ENCODE data around the gene SULT4A1.

Gene SULT4A1

DNA sequence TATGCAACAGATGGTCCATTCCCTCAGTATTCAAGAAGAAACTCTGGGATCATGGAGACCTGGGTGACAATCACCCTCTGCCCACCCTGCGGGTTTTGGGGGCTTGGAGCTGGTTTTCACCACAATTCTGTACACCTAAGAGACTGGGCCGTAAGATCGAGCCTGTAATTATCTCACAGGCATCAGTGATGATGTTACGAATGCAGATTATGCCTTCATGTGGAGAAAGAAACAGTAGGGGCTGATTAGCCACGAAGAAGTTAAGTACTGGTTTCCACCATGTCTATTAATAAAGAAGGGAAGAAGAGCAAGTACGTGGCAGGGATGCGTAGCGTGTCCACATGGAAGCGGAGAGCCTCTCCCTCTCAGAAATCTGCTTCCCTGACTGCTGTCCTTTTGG, 44.9 kb downstream of the SULT4A1 start:
- TF ChIP-seq GATA1 (IDR thresholded peaks at IDR 0.05; ENCODE audit: low read depth, low read length) (no peak), POLR2A (IDR thresholded peaks at IDR 0.05; ENCODE audit: low read length) (no peak)
- DNase-seq: no peak

DNA sequence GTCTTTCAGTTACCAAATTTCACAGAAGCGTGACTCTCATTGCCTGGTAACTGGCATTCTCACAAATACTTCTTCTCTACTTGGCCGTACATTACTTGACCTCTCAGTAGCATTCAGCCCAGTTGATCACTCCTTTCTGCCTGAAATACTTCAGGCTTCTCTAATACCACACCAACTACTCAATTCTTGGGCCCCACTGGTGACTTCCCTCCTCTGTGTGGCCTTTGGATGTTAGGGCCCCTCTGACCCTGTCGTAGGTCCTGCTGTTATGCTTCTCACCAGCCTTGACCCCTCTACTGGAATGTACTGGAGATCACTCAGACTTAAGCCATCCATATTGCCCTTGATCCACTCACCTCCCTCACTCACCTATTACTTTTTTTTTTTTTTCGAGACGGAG, 48.0 kb downstream of the SULT4A1 start:
- DNase-seq: no peak
- TF ChIP-seq POLR2A (IDR thresholded peaks at IDR 0.05; ENCODE audit: low read length) (no peak), GATA1 (IDR thresholded peaks at IDR 0.05; ENCODE audit: low read depth, low read length) (no peak)

DNA sequence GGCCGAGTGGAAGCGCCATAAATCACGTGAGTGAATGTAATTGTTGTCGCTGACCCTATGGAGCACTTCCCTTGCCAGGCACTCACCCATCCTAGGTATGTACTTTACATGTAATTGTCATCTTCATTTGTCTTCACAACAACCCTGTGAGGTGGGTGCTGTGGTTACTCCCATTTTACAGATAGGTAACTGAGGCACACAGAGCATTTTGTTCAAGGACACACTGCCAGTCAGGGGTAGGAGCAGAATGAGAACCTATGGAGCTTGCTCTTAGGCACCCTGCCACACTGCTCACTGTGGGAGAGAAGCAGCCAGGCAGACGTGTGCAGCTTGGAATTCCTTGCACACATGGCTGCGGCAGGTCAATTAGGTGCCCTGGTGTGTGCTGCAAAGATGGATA, 49.4 kb downstream of the SULT4A1 start:
- DNase-seq: no peak
- TF ChIP-seq GATA1 (IDR thresholded peaks at IDR 0.05; ENCODE audit: low read depth, low read length): no peak

DNA sequence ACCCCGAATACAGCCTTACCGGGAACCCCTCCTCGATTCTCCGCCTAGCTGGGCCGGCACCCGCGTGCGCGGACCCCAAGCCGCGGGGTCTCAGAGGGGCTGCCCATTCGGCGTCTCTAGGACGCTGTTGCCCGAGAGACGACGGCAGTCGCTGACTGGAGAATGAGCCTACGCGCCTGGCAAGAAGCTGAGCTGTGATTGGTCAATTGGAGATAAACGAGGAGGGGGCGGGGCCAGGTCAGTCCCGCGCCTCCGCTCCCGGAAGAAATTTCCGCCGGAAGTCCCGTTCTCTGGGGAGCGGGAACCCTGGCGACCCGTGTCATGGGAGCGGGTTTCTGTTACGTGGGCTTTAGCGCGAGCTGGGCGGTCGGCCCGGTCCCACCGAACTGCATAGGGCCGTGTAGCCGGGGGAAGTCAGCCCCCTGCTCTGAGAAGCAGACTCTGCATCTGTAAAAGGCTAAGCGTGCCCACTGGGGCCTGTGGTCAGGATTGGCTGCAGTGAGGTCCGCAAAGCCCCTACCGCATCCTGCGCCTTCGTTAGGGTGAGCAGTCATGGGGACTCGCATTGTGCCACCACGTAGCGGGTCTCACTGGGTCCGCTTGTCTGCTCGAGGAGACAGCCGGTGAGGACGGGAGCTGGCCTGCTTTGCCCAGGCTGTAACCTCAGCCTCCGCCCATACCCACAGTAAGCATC, 50.0 kb downstream of the SULT4A1 start, which contains the start of gene EFCAB6:
EFCAB6 (minus strand) TSS at position 157 of the 694 bp plus-strand sequence. CDS start 29,987 bp downstream, outside the sequence.
- DNase-seq: peak; percentile 93 to 96

DNA sequence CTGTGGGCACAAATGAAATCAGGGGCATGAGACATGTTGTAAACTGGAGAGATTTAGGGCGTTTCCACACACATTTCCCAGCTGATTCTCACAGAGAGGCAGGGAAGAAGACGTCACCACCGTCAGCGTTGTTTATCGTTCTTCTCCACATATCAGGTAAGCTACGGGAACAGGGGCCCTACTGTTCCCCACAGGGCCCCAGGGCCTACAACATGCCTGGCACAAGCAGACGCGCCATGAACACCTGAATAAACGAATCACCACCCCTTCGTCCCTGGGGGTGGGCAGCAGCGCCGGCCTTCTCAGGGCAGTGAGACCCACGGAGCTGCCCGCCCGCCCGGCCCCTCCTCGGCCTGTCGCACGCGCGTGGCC, 50.5 kb downstream of the SULT4A1 start:
- peak; percentile 58 to 67 for DNase-seq
- no peak for TF ChIP-seq POLR2A (IDR thresholded peaks at IDR 0.05; ENCODE audit: low read length)
- no peak for TF ChIP-seq GATA1 (IDR thresholded peaks at IDR 0.05; ENCODE audit: low read depth, low read length)

More for the DNA sequence above, 50.0 kb downstream of the SULT4A1 start, which contains the start of gene EFCAB6:
- TF ChIP-seq GATA1 (IDR thresholded peaks at IDR 0.05; ENCODE audit: low read depth, low read length) (no peak), POLR2A (IDR thresholded peaks at IDR 0.05; ENCODE audit: low read length) (peak; percentile 85)

DNA sequence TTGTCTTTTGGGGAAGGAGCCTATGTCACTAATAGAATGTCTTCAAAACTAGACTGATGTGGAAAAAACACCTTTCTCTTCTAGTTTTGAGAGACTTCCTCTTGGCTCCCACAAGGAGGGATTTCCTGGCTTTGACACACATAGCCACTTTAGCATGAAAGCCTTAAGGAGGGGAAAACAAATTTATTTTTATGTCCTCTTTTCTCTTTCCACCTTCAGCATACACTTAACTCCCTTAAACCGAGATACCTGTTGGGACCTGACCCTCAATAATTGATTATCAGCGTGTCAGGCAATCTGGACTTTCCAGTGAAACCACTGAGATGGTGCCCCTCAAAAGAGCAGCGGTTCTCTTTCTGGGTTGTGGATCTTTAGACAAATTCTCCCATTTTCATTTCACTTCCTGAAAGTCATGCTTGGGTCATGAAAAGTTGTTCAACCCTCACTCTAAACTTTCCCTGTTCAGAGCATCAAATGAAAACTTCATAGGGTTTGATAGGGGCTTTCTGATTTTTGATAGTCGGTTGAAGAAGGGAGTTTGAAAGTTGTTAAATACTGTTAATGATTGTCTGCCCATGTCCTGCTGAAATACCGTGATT, 59.3 kb downstream of the SULT4A1 start:
- DNase-seq: no peak
- TF ChIP-seq GATA1 (IDR thresholded peaks at IDR 0.05; ENCODE audit: low read depth, low read length) (no peak), POLR2A (IDR thresholded peaks at IDR 0.05; ENCODE audit: low read length) (no peak)

DNA sequence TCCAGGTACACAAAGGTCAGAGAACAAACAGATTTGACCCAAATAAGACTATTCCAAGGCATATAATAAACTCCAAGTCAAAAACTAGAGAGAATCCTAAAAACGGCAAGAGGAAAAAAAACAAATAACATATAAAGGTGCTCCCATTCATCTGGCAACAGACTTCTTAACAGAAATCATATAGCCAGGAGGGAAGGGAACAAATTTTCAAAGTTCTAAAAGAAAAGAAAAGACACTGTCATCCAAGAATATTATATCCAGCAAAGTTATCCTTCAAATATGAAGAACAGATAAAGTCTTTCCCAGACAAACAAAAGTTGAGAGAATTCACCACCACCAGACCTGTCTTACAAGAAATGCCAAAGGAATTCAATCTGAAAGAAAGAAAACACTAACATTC, 61.3 kb downstream of the SULT4A1 start:
- TF ChIP-seq GATA1 (IDR thresholded peaks at IDR 0.05; ENCODE audit: low read depth, low read length) (no peak), POLR2A (IDR thresholded peaks at IDR 0.05; ENCODE audit: low read length) (no peak)
- DNase-seq: no peak

DNA sequence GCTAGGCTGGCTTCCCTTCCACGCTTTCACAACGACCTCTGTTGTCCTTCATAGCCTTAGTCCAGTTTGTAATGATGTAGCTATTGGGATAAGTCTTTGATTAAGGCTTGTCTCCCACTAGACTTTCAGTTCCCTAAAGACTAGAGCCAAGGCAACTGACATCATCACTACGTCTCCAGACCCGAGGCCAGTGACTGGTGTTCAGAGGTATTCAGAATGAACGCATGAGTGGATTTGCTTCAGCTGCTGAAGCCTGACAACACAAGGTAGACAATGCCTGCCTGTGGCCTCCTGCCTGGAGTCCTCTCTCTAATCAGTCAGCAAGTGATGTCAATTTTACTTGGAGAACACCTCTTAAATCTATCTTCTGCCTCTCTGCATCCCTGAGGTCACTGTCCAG, 63.8 kb downstream of the SULT4A1 start:
- TF ChIP-seq GATA1 (IDR thresholded peaks at IDR 0.05; ENCODE audit: low read depth, low read length) (no peak), POLR2A (IDR thresholded peaks at IDR 0.05; ENCODE audit: low read length) (no peak)
- DNase-seq: no peak

DNA sequence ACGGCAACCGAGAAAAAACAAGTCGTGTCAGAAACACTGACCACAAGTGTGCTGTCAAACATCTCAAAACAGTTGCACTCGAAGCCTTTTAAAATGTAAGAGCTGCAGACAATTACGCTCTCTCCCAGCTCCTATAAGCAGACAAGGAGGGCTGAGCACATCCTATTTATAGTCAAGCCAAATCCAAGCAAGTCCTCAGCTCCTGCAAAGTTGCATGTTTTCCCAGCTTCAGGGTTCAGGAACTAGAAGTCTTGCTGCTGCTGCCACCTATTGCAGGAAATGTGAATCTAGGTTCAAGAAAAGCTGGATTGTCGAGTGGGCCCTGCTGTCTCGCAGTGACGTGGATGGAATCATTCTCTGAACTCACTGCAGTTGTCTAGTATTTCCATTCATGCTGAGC, 65.7 kb downstream of the SULT4A1 start:
- TF ChIP-seq POLR2A (IDR thresholded peaks at IDR 0.05; ENCODE audit: low read length) (no peak), GATA1 (IDR thresholded peaks at IDR 0.05; ENCODE audit: low read depth, low read length) (no peak)
- DNase-seq: no peak

DNA sequence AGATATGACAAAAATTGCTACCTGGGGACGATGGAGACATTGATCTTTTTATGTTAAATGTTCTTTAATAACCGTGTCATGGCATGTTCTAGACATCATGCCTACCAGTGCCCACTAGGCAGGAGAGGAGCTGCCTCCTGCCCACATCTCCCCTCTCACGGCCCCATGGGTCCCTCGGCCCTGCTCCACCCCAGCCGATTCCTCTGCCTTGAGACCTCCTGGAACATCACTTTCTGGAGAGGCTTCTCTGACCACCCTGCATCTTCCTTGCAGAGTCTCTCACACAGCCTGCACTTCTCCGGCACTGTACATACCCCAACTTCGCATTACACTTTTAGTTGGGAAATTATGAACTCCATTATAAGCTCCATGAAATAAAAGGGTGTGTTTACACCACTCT, 67.0 kb downstream of the SULT4A1 start:
- TF ChIP-seq GATA1 (IDR thresholded peaks at IDR 0.05; ENCODE audit: low read depth, low read length) (no peak), POLR2A (IDR thresholded peaks at IDR 0.05; ENCODE audit: low read length) (no peak)
- no peak for DNase-seq

DNA sequence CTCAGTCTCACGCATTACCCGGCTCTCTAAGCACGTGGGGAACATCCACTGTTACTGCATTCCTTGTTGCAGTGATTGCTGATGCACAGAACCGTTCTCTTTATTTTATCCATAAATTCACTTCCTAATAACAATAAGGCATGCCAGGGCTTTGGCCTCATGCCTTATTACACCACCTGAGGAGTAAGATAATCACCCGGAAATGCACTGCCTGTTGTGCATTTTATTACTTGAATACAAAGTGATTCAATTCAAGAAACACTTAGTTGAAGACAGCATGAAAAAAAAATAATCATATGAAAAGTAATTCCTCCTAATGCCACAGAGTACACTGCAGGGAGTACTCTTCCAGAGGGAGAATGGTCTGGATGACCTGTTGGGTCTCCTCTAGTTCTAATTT, 69.4 kb downstream of the SULT4A1 start:
- no peak for DNase-seq
- TF ChIP-seq GATA1 (IDR thresholded peaks at IDR 0.05; ENCODE audit: low read depth, low read length): no peak
- TF ChIP-seq POLR2A (IDR thresholded peaks at IDR 0.05; ENCODE audit: low read length): no peak

DNA sequence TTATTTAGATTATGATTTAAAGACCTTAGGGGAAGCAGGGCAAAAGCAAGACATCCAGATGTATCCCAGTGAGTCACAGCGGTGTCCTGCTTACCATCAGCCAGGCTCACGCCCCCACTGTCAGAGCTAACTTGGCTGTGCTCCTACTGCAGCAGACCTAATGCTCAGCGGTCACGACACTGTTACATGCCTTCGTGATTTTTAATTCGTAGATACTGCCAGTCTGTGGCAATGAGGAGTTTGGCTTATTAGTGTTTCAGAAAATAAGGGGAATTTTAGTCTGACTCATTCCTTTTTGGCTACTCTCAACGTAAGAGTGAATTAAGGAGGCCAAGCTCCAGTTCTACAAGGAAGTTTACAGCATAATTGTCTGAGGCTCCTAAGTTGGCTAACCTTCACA, 72.9 kb downstream of the SULT4A1 start:
- no peak for TF ChIP-seq GATA1 (IDR thresholded peaks at IDR 0.05; ENCODE audit: low read depth, low read length)
- no peak for TF ChIP-seq POLR2A (IDR thresholded peaks at IDR 0.05; ENCODE audit: low read length)
- no peak for DNase-seq

DNA sequence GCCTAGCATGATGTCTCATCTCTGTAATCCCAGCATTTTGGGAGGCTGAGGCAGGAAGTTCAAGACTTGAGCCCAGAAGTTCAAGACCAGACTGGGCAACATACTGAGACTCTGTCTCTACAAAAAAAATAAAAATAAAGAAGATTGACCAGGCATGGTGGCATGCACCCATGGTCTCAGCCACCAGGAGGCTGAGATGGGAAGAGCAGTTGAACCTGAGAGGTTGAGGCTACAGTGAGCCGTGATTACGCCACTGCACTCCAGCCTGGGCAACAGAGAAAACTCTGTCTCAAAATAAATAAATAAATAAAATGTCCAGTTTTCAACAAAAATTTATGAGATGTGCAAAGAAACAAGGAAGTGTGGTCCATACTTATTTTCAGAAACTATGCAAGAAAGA, 78.5 kb downstream of the SULT4A1 start:
- TF ChIP-seq POLR2A (IDR thresholded peaks at IDR 0.05; ENCODE audit: low read length): no peak
- TF ChIP-seq GATA1 (IDR thresholded peaks at IDR 0.05; ENCODE audit: low read depth, low read length): no peak
- no peak for DNase-seq

DNA sequence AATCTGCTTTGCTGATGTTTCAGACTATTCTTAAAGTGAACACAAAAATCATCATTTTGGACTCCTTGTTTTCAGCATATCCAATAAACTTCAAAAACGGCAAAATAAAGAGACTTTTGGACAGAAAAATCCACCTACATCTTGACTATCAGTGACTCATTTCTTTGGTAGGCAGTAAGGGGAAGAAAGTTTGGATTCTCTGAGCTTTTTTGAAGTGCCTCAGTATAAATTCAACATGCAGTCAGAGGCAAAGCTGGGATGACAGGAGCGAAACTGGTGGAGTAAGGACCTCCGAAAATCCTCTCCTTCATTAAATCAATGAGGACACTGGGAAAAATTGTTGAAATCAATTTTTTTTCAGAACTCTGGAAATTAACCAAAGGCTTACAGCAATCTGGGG, 79.9 kb downstream of the SULT4A1 start:
- no peak for TF ChIP-seq GATA1 (IDR thresholded peaks at IDR 0.05; ENCODE audit: low read depth, low read length)
- no peak for TF ChIP-seq POLR2A (IDR thresholded peaks at IDR 0.05; ENCODE audit: low read length)
- DNase-seq: no peak

DNA sequence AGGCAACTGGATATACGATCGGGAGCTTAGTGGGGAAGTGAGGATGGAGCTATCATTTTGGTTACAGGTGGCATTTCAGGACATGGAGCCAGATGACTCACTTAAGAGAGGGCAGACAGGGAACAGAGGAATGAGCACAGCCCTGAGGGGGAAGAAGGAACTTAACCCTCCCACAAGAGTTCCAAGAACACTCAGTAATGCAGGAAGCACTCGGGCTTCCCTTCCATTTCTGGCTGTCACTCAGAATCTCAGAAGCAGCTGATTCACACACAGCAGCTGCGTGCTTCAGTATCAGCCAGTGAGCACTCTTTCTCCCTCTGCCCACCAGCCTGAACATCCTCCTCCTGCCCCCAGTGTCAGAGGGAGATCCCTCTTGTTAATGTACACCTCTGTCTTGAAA, 85.0 kb downstream of the SULT4A1 start:
- no peak for DNase-seq
- TF ChIP-seq GATA1 (IDR thresholded peaks at IDR 0.05; ENCODE audit: low read depth, low read length) (no peak), POLR2A (IDR thresholded peaks at IDR 0.05; ENCODE audit: low read length) (no peak)

Measured in erythroblast (primary cell).